Ectodermal cell (in vitro differentiated cells): ENCODE data around the gene HSPB7.
"Not testable (repeated sequence)": the region's sequence is repeated elsewhere in the genome, so short reads cannot be mapped to it uniquely, and the experiment has no call there.

Experiments
- H3K27ac ChIP-seq: 2 replicates; pipeline ENCODE4 v1.7.0; 2013; ENCODE audit warnings: mild to moderate bottlenecking, low read depth, low read length; ENCODE audit not compliant: insufficient read depth, poor library complexity, severe bottlenecking
- H3K27me3 ChIP-seq: 2 replicates; pipeline ENCODE4 v1.7.0; 2013; ENCODE audit warnings: mild to moderate bottlenecking, low read length; ENCODE audit not compliant: insufficient read depth, control insufficient read depth, poor library complexity, severe bottlenecking
- H3K36me3 ChIP-seq: one replicate; pipeline ENCODE4 v1.7.0; 2013; ENCODE audit warnings: low read length; ENCODE audit not compliant: control insufficient read depth, insufficient read depth
- H3K4me1 ChIP-seq: one replicate; pipeline ENCODE4 v1.7.0; 2013; ENCODE audit warnings: low read length; ENCODE audit not compliant: control insufficient read depth, insufficient read depth
- H3K4me3 ChIP-seq: 2 replicates; pipeline ENCODE4 v1.7.0; 2013; ENCODE audit warnings: low read depth, low read length, control low read depth; ENCODE audit not compliant: insufficient read depth
- H3K9me3 ChIP-seq: 2 replicates; pipeline ENCODE4 v1.7.0; 2013; ENCODE audit warnings: mild to moderate bottlenecking, low read length, moderate library complexity; ENCODE audit not compliant: control insufficient read depth
- WGBS, 2 experiments: methylation state at CpG; one replicate each; pipeline ENCODE4 v1.1.7; 2013; ENCODE audit warnings: missing lambda C conversion rate in 2 of 2; 5-methylcytosine and 5-hydroxymethylcytosine counted together

The HSPB7 gene

GRCh38 chr1:16061266-16061665, 43.4 kb upstream of the HSPB7 start:
- peaks cover 22% of the 10 kb centered on the region for H3K4me1 ChIP-seq
- H3K36me3 ChIP-seq = no peaks in the 10 kb centered on the region
- no peaks in the 10 kb centered on the region for H3K27me3 ChIP-seq
- WGBS, 2 experiments = 91 to 92% methylated on average over 3 of the region's 3 CpGs
- no peaks in the 10 kb centered on the region for H3K9me3 ChIP-seq
- H3K27ac ChIP-seq = no peak overlapping the region
- no peak overlapping the region for H3K4me3 ChIP-seq

GRCh38 chr1:16058394-16059120, 40.7 kb upstream of the HSPB7 start:
- WGBS, 2 experiments = 85 to 93% methylated on average over 8 to 15 of the region's 20 CpGs
- not testable (repeated sequence) for H3K27me3 ChIP-seq, H3K36me3 ChIP-seq, H3K4me3 ChIP-seq, H3K27ac ChIP-seq, H3K4me1 ChIP-seq, H3K9me3 ChIP-seq

GRCh38 chr1:16057314-16057915, 39.6 kb upstream of the HSPB7 start:
- not testable (repeated sequence) for H3K4me1 ChIP-seq, H3K27me3 ChIP-seq, H3K27ac ChIP-seq, H3K4me3 ChIP-seq, H3K36me3 ChIP-seq, H3K9me3 ChIP-seq
- 82 to 89% methylated on average over 6 to 7 of the region's 7 CpGs for WGBS, 2 experiments

- not testable (repeated sequence) for H3K9me3 ChIP-seq, H3K36me3 ChIP-seq, H3K4me3 ChIP-seq, H3K4me1 ChIP-seq, H3K27ac ChIP-seq, H3K27me3 ChIP-seq
- WGBS, 2 experiments = 90 to 94% methylated on average over 3 of the region's 4 CpGs
These were observed 38.7 kb upstream of the HSPB7 start for GRCh38 chr1:16056521-16056912.

GRCh38 chr1:16055613-16056520, 38.0 kb upstream of the HSPB7 start:
- 27 to 37% methylated on average over 18 of the region's 18 CpGs for WGBS, 2 experiments
- H3K27ac ChIP-seq = no peak overlapping the region
- no peaks in the 10 kb centered on the region for H3K27me3 ChIP-seq

GRCh38 chr1:16054598-16055540, 37.0 kb upstream of the HSPB7 start:
- peaks cover 8% of the 10 kb centered on the region for H3K4me1 ChIP-seq
- H3K4me3 ChIP-seq = no peak overlapping the region
- 86 to 87% methylated on average over 7 of the region's 7 CpGs for WGBS, 2 experiments
- no peaks in the 10 kb centered on the region for H3K27me3 ChIP-seq
- no peaks in the 10 kb centered on the region for H3K9me3 ChIP-seq
- no peaks in the 10 kb centered on the region for H3K36me3 ChIP-seq
- no peak overlapping the region for H3K27ac ChIP-seq

More at GRCh38 chr1:16055613-16056520, 38.0 kb upstream of the HSPB7 start:
- Histone ChIP-seq H3K36me3 (no peaks in the 10 kb centered on the region), H3K9me3 (no peaks in the 10 kb centered on the region), H3K4me3 (no peak overlapping the region), H3K4me1 (no peaks in the 10 kb centered on the region)

- Histone ChIP-seq H3K27me3 (no peaks in the 10 kb centered on the region), H3K4me3 (no peak overlapping the region), H3K4me1 (peaks cover 13% of the 10 kb centered on the region), H3K36me3 (no peaks in the 10 kb centered on the region), H3K27ac (no peak overlapping the region), H3K9me3 (no peaks in the 10 kb centered on the region)
- WGBS, 2 experiments = 91% methylated on average over 8 of the region's 8 CpGs
These were observed 36.1 kb upstream of the HSPB7 start for GRCh38 chr1:16053781-16054502.

- WGBS, 2 experiments = 92 to 93% methylated on average over 12 of the region's 12 CpGs
- H3K9me3 ChIP-seq, H3K27ac ChIP-seq, H3K27me3 ChIP-seq, H3K4me3 ChIP-seq, H3K36me3 ChIP-seq: not testable (repeated sequence)
- peaks cover 15% of the 10 kb centered on the region for H3K4me1 ChIP-seq
These were observed 34.1 kb upstream of the HSPB7 start for GRCh38 chr1:16051949-16052348.

GRCh38 chr1:16051039-16051438, 33.2 kb upstream of the HSPB7 start:
- Histone ChIP-seq H3K4me1 (peaks cover 15% of the 10 kb centered on the region), H3K27ac (no peak overlapping the region), H3K9me3 (no peaks in the 10 kb centered on the region), H3K4me3 (no peak overlapping the region), H3K36me3 (no peaks in the 10 kb centered on the region), H3K27me3 (peaks cover 4% of the 10 kb centered on the region)
- 92 to 93% methylated on average over 3 of the region's 3 CpGs for WGBS, 2 experiments
